ENCODE measurements around the gene MKRN1.

MKRN1 gene

DNA sequence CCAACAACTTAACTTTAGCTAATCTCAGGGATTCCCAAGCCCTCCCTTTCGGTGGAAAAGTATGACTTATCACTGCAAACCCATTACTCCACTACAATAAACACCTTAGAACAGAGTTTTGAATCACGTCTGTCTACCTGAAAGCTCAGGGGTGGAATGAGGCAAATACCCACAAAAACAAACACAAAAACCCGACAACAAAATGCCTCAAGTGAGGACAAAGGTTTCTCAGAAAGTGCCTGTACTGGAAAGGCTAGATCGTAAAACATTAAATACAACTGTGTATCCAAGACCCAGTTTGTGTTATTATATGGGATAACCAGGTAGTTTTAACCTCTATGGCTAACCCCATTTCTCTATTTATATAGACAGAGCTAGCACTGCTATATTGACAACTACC, 26.0 kb downstream of the MKRN1 start:
- Histone ChIP-seq H3K27ac (ENCODE audit: low read length) (no peak overlapping the region), H3K27me3 (ENCODE audit: low read depth, low read length) (no peaks in the 10 kb centered on the region), H3K4me3 (ENCODE audit: low read depth in 1 of 2, low read length in 2 of 2) (no peak overlapping the region), H3K9me3 (ENCODE audit: control insufficient read depth in 1 of 2, low read length in 2 of 2) (no peaks in the 10 kb centered on the region), H3K36me3 (ENCODE audit: control insufficient read depth in 1 of 2, insufficient read depth in 2 of 2, low read length in 2 of 2) (peaks cover 45 to 60% of the 10 kb centered on the region in 2 donors), H3K4me1 (ENCODE audit: control insufficient read depth in 1 of 2, insufficient read depth in 2 of 2, low read length in 2 of 2) (no peaks in the 10 kb centered on the region)

DNA sequence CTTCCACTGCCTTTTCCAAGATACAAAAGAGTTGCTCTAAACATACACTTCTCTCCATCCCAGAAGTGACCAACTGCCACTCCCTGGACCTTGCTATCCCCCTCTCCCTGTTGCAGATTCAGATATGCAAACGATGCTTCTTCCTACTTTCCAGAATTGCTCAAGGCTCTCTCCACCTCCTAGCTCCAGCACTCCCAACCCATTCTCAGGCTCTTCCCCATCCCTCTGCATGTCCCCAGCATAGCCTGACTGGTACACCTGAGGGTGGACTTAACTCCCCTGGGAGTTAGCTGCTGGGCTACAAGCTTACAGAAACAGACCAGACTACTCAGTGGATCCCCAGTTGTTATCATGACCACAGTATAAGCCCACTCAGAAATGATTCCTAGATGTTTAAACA, 27.6 kb downstream of the MKRN1 start:
- H3K4me3 ChIP-seq (ENCODE audit: low read depth in 1 of 2, low read length in 2 of 2): no peak overlapping the region
- no peaks in the 10 kb centered on the region for H3K27me3 ChIP-seq (ENCODE audit: low read depth, low read length)
- peaks cover 35 to 47% of the 10 kb centered on the region in 2 donors for H3K36me3 ChIP-seq (ENCODE audit: control insufficient read depth in 1 of 2, insufficient read depth in 2 of 2, low read length in 2 of 2)
- no peak overlapping the region for H3K27ac ChIP-seq (ENCODE audit: low read length)
- no peaks in the 10 kb centered on the region for H3K9me3 ChIP-seq (ENCODE audit: control insufficient read depth in 1 of 2, low read length in 2 of 2)
- no peaks in the 10 kb centered on the region for H3K4me1 ChIP-seq (ENCODE audit: control insufficient read depth in 1 of 2, insufficient read depth in 2 of 2, low read length in 2 of 2)

GRCh38 chr7:140448781-140449480, 30.4 kb downstream of the MKRN1 start:
- Histone ChIP-seq H3K27me3 (ENCODE audit: low read depth, low read length) (no peaks in the 10 kb centered on the region), H3K27ac (ENCODE audit: low read length) (no peak overlapping the region), H3K4me3 (ENCODE audit: low read depth in 1 of 2, low read length in 2 of 2) (no peak overlapping the region), H3K4me1 (ENCODE audit: control insufficient read depth in 1 of 2, insufficient read depth in 2 of 2, low read length in 2 of 2) (no peaks in the 10 kb centered on the region), H3K36me3 (ENCODE audit: control insufficient read depth in 1 of 2, insufficient read depth in 2 of 2, low read length in 2 of 2) (peaks cover 13 to 19% of the 10 kb centered on the region in 2 donors), H3K9me3 (ENCODE audit: control insufficient read depth in 1 of 2, low read length in 2 of 2) (no peaks in the 10 kb centered on the region)

GRCh38 chr7:140447841-140448240, 31.5 kb downstream of the MKRN1 start:
- no peaks in the 10 kb centered on the region for H3K9me3 ChIP-seq (ENCODE audit: control insufficient read depth in 1 of 2, low read length in 2 of 2)
- peaks cover 5 to 9% of the 10 kb centered on the region in 2 donors for H3K36me3 ChIP-seq (ENCODE audit: control insufficient read depth in 1 of 2, insufficient read depth in 2 of 2, low read length in 2 of 2)
- H3K4me3 ChIP-seq (ENCODE audit: low read depth in 1 of 2, low read length in 2 of 2): no peak overlapping the region
- no peaks in the 10 kb centered on the region for H3K27me3 ChIP-seq (ENCODE audit: low read depth, low read length)
- no peaks in the 10 kb centered on the region for H3K4me1 ChIP-seq (ENCODE audit: control insufficient read depth in 1 of 2, insufficient read depth in 2 of 2, low read length in 2 of 2)
- H3K27ac ChIP-seq (ENCODE audit: low read length): no peak overlapping the region

GRCh38 chr7:140446467-140446866, 32.8 kb downstream of the MKRN1 start:
- no peaks in the 10 kb centered on the region for H3K27me3 ChIP-seq (ENCODE audit: low read depth, low read length)
- H3K9me3 ChIP-seq (ENCODE audit: control insufficient read depth in 1 of 2, low read length in 2 of 2): no peaks in the 10 kb centered on the region
- H3K36me3 ChIP-seq (ENCODE audit: control insufficient read depth in 1 of 2, insufficient read depth in 2 of 2, low read length in 2 of 2): peaks cover 0 to 5% of the 10 kb centered on the region in 2 donors
- no peaks in the 10 kb centered on the region for H3K4me1 ChIP-seq (ENCODE audit: control insufficient read depth in 1 of 2, insufficient read depth in 2 of 2, low read length in 2 of 2)
- no peak overlapping the region for H3K27ac ChIP-seq (ENCODE audit: low read length)
- no peak overlapping the region for H3K4me3 ChIP-seq (ENCODE audit: low read depth in 1 of 2, low read length in 2 of 2)

GRCh38 chr7:140441519-140441918, 37.8 kb downstream of the MKRN1 start:
- no peaks in the 10 kb centered on the region for H3K27me3 ChIP-seq (ENCODE audit: low read depth, low read length)
- no peaks in the 10 kb centered on the region for H3K36me3 ChIP-seq (ENCODE audit: control insufficient read depth in 1 of 2, insufficient read depth in 2 of 2, low read length in 2 of 2)
- no peaks in the 10 kb centered on the region for H3K4me1 ChIP-seq (ENCODE audit: control insufficient read depth in 1 of 2, insufficient read depth in 2 of 2, low read length in 2 of 2)
- H3K9me3 ChIP-seq (ENCODE audit: control insufficient read depth in 1 of 2, low read length in 2 of 2): no peaks in the 10 kb centered on the region
- no peak overlapping the region for H3K4me3 ChIP-seq (ENCODE audit: low read depth in 1 of 2, low read length in 2 of 2)
- no peak overlapping the region for H3K27ac ChIP-seq (ENCODE audit: low read length)

GRCh38 chr7:140440593-140440992, 38.7 kb downstream of the MKRN1 start:
- Histone ChIP-seq H3K4me1 (ENCODE audit: control insufficient read depth in 1 of 2, insufficient read depth in 2 of 2, low read length in 2 of 2) (no peaks in the 10 kb centered on the region), H3K27ac (ENCODE audit: low read length) (no peak overlapping the region), H3K4me3 (ENCODE audit: low read depth in 1 of 2, low read length in 2 of 2) (no peak overlapping the region), H3K27me3 (ENCODE audit: low read depth, low read length) (no peaks in the 10 kb centered on the region), H3K36me3 (ENCODE audit: control insufficient read depth in 1 of 2, insufficient read depth in 2 of 2, low read length in 2 of 2) (no peaks in the 10 kb centered on the region), H3K9me3 (ENCODE audit: control insufficient read depth in 1 of 2, low read length in 2 of 2) (no peaks in the 10 kb centered on the region)

DNA sequence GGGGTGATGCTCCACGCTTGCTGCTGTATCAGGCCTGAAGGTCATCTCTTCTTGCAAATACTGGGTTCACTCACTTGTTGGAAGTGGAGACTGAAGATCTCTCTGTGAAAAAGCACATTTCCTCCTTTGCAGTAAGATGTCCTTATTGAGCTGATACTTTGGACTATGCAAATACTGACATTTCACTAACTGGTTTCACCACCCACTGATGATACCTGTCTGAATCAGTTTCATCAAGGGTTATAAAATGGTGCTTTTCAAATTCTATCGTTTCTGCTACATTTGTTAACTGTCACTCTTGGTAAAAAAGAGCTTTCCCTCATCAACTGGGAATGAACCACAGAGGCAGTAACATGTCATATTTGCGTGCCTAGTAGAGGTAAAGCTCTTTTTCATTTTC, 39.9 kb downstream of the MKRN1 start:
- no peaks in the 10 kb centered on the region for H3K9me3 ChIP-seq (ENCODE audit: control insufficient read depth in 1 of 2, low read length in 2 of 2)
- H3K36me3 ChIP-seq (ENCODE audit: control insufficient read depth in 1 of 2, insufficient read depth in 2 of 2, low read length in 2 of 2): no peaks in the 10 kb centered on the region
- no peak overlapping the region for H3K27ac ChIP-seq (ENCODE audit: low read length)
- no peaks in the 10 kb centered on the region for H3K4me1 ChIP-seq (ENCODE audit: control insufficient read depth in 1 of 2, insufficient read depth in 2 of 2, low read length in 2 of 2)
- no peak overlapping the region for H3K4me3 ChIP-seq (ENCODE audit: low read depth in 1 of 2, low read length in 2 of 2)
- no peaks in the 10 kb centered on the region for H3K27me3 ChIP-seq (ENCODE audit: low read depth, low read length)

GRCh38 chr7:140435252-140435895, 43.9 kb downstream of the MKRN1 start:
- no peaks in the 10 kb centered on the region for H3K4me1 ChIP-seq (ENCODE audit: control insufficient read depth in 1 of 2, insufficient read depth in 2 of 2, low read length in 2 of 2)
- no peaks in the 10 kb centered on the region for H3K27me3 ChIP-seq (ENCODE audit: low read depth, low read length)
- no peak overlapping the region for H3K27ac ChIP-seq (ENCODE audit: low read length)
- H3K9me3 ChIP-seq (ENCODE audit: control insufficient read depth in 1 of 2, low read length in 2 of 2): no peaks in the 10 kb centered on the region
- H3K36me3 ChIP-seq (ENCODE audit: control insufficient read depth in 1 of 2, insufficient read depth in 2 of 2, low read length in 2 of 2): no peaks in the 10 kb centered on the region
- peak overlapping the region in 1 of 2 donors; percentile 47 for H3K4me3 ChIP-seq (ENCODE audit: low read depth in 1 of 2, low read length in 2 of 2)

DNA sequence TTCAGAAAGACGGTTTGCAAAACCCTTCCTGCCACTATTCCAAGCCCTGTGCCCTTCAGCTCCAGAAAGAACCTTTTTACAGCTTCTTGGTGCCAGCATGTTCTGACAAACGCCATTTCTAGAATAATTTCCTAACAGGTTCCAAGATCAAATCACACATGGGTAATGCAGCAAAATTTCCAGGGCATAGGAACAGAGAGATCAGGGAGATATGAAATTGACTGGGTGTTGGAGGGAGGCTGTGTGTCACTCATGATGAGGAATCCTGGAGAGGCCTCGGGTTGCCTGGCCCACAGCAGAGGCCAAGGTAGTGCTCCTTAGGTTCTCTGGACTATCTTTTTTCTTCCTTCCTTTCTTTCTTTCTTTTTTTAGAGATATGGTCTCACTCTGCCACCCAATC, 45.9 kb downstream of the MKRN1 start:
- Histone ChIP-seq H3K27ac (ENCODE audit: low read length) (no peak overlapping the region), H3K36me3 (ENCODE audit: control insufficient read depth in 1 of 2, insufficient read depth in 2 of 2, low read length in 2 of 2) (no peaks in the 10 kb centered on the region), H3K27me3 (ENCODE audit: low read depth, low read length) (no peaks in the 10 kb centered on the region), H3K4me1 (ENCODE audit: control insufficient read depth in 1 of 2, insufficient read depth in 2 of 2, low read length in 2 of 2) (no peaks in the 10 kb centered on the region), H3K4me3 (ENCODE audit: low read depth in 1 of 2, low read length in 2 of 2) (no peak overlapping the region), H3K9me3 (ENCODE audit: control insufficient read depth in 1 of 2, low read length in 2 of 2) (no peaks in the 10 kb centered on the region)

- Histone ChIP-seq H3K9me3 (ENCODE audit: control insufficient read depth in 1 of 2, low read length in 2 of 2) (no peaks in the 10 kb centered on the region), H3K36me3 (ENCODE audit: control insufficient read depth in 1 of 2, insufficient read depth in 2 of 2, low read length in 2 of 2) (no peaks in the 10 kb centered on the region), H3K4me3 (ENCODE audit: low read depth in 1 of 2, low read length in 2 of 2) (no peak overlapping the region), H3K4me1 (ENCODE audit: control insufficient read depth in 1 of 2, insufficient read depth in 2 of 2, low read length in 2 of 2) (no peaks in the 10 kb centered on the region), H3K27ac (ENCODE audit: low read length) (no peak overlapping the region), H3K27me3 (ENCODE audit: low read depth, low read length) (no peaks in the 10 kb centered on the region)
Observed at GRCh38 chr7:140426130-140426529, 53.2 kb downstream of the MKRN1 start.

GRCh38 chr7:140425718-140426117, 53.6 kb downstream of the MKRN1 start:
- H3K4me1 ChIP-seq (ENCODE audit: control insufficient read depth in 1 of 2, insufficient read depth in 2 of 2, low read length in 2 of 2): no peaks in the 10 kb centered on the region
- H3K9me3 ChIP-seq (ENCODE audit: control insufficient read depth in 1 of 2, low read length in 2 of 2): no peaks in the 10 kb centered on the region
- H3K36me3 ChIP-seq (ENCODE audit: control insufficient read depth in 1 of 2, insufficient read depth in 2 of 2, low read length in 2 of 2): no peaks in the 10 kb centered on the region
- H3K27me3 ChIP-seq (ENCODE audit: low read depth, low read length): no peaks in the 10 kb centered on the region
- no peak overlapping the region for H3K27ac ChIP-seq (ENCODE audit: low read length)
- H3K4me3 ChIP-seq (ENCODE audit: low read depth in 1 of 2, low read length in 2 of 2): no peak overlapping the region

Measured in muscle layer of duodenum (tissue), 2 donors.